HCT116 (cell line): ENCODE data around the gene SKA2. TPM values are rescaled to one million over a fixed set of nuclear protein-coding genes. Genes with fewer than 3 reads are reported as not detected.

Source experiments
- ATAC-seq: fragments of 200-7000 bp; cut with Tn5 transposase; 2 replicates; pipeline ENCODE4 v1.9.1; 2020; ENCODE audit warnings: mild to moderate bottlenecking, moderate library complexity
- BruUV-seq: library from RNA; stranded (reverse); fragments of 400-500 nt; replicated peaks from 2 replicates; lab custom pipeline; 2021; lab: Mats Ljungman, UMichigan
- CTCF ChIA-PET: fragments of 300-600 bp; sonication (Branson Sonifier 250); formaldehyde crosslinking; loops from one replicate; lab custom pipeline; 2021; ENCODE audit warnings: antibody characterized with exemption; lab: Charles Lee
- POLR2A ChIA-PET: fragments of 300-600, 350-600 bp; sonication (Branson Sonifier 250); formaldehyde crosslinking; loops from one replicate; lab custom pipeline; 2021; ENCODE audit warnings: antibody characterized with exemption; lab: Charles Lee
- RAD21 ChIA-PET, 2 experiments: fragments of 300-600 bp; sonication (Branson Sonifier 250); formaldehyde crosslinking; loops; one replicate each; lab custom pipeline; 2023; ENCODE audit warnings: low total read pairs in 2 of 2; ENCODE audit not compliant: uncharacterized antibody in 2 of 2, unreplicated experiment in 2 of 2, low non-redundant PET in 1 of 2; lab: Charles Lee
- DNase-seq: peaks from one replicate; pipeline ENCODE4 v3.0.0-alpha.2; 2010; ENCODE audit warnings: low read depth, low spot score
- H2AFZ ChIP-seq: fragments of 200-600 bp; shearing (Covaris generic), sonication (generic); 2 replicates; pipeline ENCODE4 v1.6.1; 2017; ENCODE audit warnings: low read depth, mixed run types, mixed read lengths, antibody characterized with exemption, low read length; ENCODE audit not compliant: poor library complexity, severe bottlenecking
- H3K27ac ChIP-seq: 2 replicates; pipeline ENCODE4 v1.5.1; 2012; ENCODE audit warnings: low read depth, low read length
- H3K27me3 ChIP-seq: fragments of 200-600 bp; sonication (generic); 2 replicates; pipeline ENCODE4 v1.6.1; 2016; ENCODE audit warnings: mixed run types, low read length, mixed read lengths; ENCODE audit not compliant: insufficient read depth
- H3K36me3 ChIP-seq, 2 experiments: fragments of 200-500 bp in 1 of 2; fragments of 200-600 bp in 1 of 2; sonication (Bioruptor generic) in 1 of 2; sonication (generic) in 1 of 2; 2 replicates each; pipeline versions ENCODE4 v1.5.1 to v1.6.1; 2014 to 2016; ENCODE audit warnings: low read length in 2 of 2, inconsistent platforms in 1 of 2, mixed read lengths in 1 of 2, mixed run types in 1 of 2; ENCODE audit not compliant: insufficient read depth in 2 of 2, control insufficient read depth in 1 of 2
- H3K4me1 ChIP-seq, 2 experiments: fragments of 200-600 bp in 1 of 2; sonication (generic) in 1 of 2; 2 replicates each; pipeline versions ENCODE4 v1.5.1 to v1.6.1; 2012 to 2017; ENCODE audit warnings: low read length in 2 of 2, inconsistent platforms in 1 of 2, mild to moderate bottlenecking in 1 of 2, mixed read lengths in 1 of 2, mixed run types in 1 of 2, moderate library complexity in 1 of 2; ENCODE audit not compliant: insufficient read depth in 2 of 2, control insufficient read depth in 1 of 2
- H3K4me2 ChIP-seq: fragments of 200-600 bp; sonication (generic); 2 replicates; pipeline ENCODE4 v1.6.1; 2017; ENCODE audit warnings: mixed run types, low read length, mixed read lengths
- H3K4me3 ChIP-seq, 2 experiments: fragments of 200-600 bp in 1 of 2; sonication (generic) in 1 of 2; replicated peaks in 1 of 2; 2 replicates each; pipeline ENCODE4 v1.5.1; 2011 to 2016; ENCODE audit warnings: low read length in 2 of 2, control low read depth in 1 of 2, low read depth in 1 of 2, mild to moderate bottlenecking in 1 of 2, mixed read lengths in 1 of 2, mixed run types in 1 of 2
- H3K79me2 ChIP-seq: fragments of 200-600 bp; sonication (generic); 2 replicates; pipeline ENCODE4 v1.6.1; 2017; ENCODE audit warnings: mild to moderate bottlenecking, mixed run types, low read length, moderate library complexity, mixed read lengths; ENCODE audit not compliant: insufficient read depth
- H3K9ac ChIP-seq: fragments of 200-600 bp; sonication (generic); 2 replicates; pipeline ENCODE4 v1.6.1; 2016; ENCODE audit warnings: low read length, mixed read lengths
- H3K9me2 ChIP-seq: fragments of 200-600 bp; sonication (generic), shearing (Covaris generic); 2 replicates; pipeline ENCODE4 v1.6.1; 2017; ENCODE audit warnings: mixed run types, mild to moderate bottlenecking, moderate library complexity; ENCODE audit not compliant: insufficient read depth
- H3K9me3 ChIP-seq, 2 experiments: fragments of 200-500 bp in 1 of 2; fragments of 200-600 bp in 1 of 2; sonication (Bioruptor generic) in 1 of 2; sonication (generic) in 1 of 2; 2 replicates each; pipeline ENCODE4 v1.6.1; 2014 to 2017; ENCODE audit warnings: low read length in 2 of 2, mixed read lengths in 2 of 2, inconsistent platforms in 1 of 2, low read depth in 1 of 2, mild to moderate bottlenecking in 1 of 2, mixed run types in 1 of 2, moderate library complexity in 1 of 2; ENCODE audit not compliant: control insufficient read depth in 1 of 2, insufficient read depth in 1 of 2
- H4K20me1 ChIP-seq: fragments of 200-600 bp; sonication (generic), shearing (Covaris generic); 2 replicates; pipeline ENCODE4 v1.6.1; 2017; ENCODE audit warnings: mixed run types, mild to moderate bottlenecking, moderate library complexity; ENCODE audit not compliant: insufficient read depth
- ATF3 ChIP-seq: IDR thresholded peaks from 2 replicates; pipeline ENCODE4 v1.6.1; 2012
- CBX3 ChIP-seq: IDR thresholded peaks from 2 replicates; pipeline ENCODE4 v1.6.1; 2012; ENCODE audit warnings: low read depth
- EGR1 ChIP-seq: IDR thresholded peaks from 2 replicates; pipeline ENCODE4 v1.6.1; 2012; ENCODE audit warnings: low read depth
- ELF1 ChIP-seq: IDR thresholded peaks from 2 replicates; pipeline ENCODE4 v1.6.1; 2012; ENCODE audit warnings: low read depth, borderline replicate concordance
- EZH2phosphoT487 ChIP-seq: fragments of 200-600 bp; IDR thresholded peaks from 2 replicates; pipeline ENCODE4 v1.6.1; 2018; ENCODE audit warnings: antibody characterized with exemption, borderline replicate concordance
- FOSL1 ChIP-seq: IDR thresholded peaks from 2 replicates; pipeline ENCODE4 v1.6.1; 2012; ENCODE audit warnings: low read depth
- JUND ChIP-seq: IDR thresholded peaks from 2 replicates; pipeline ENCODE4 v1.6.1; 2012
- MAX ChIP-seq: IDR thresholded peaks from 2 replicates; pipeline ENCODE4 v1.6.1; 2012
- POLR2A ChIP-seq: IDR thresholded peaks from 2 replicates; pipeline ENCODE4 v1.7.0; 2011; ENCODE audit warnings: borderline replicate concordance; ENCODE audit not compliant: insufficient read depth, insufficient read length; ENCODE audit errors: extremely low read depth
- SRF ChIP-seq: IDR thresholded peaks from 2 replicates; pipeline ENCODE4 v1.6.1; 2012; ENCODE audit warnings: low read depth
- TCF7L2 ChIP-seq: IDR thresholded peaks from 2 replicates; pipeline ENCODE4 v1.7.0; 2011; ENCODE audit warnings: borderline replicate concordance, inconsistent platforms; ENCODE audit not compliant: insufficient read depth, insufficient read length; ENCODE audit errors: extremely low read depth
- YY1 ChIP-seq: IDR thresholded peaks from 2 replicates; pipeline ENCODE4 v1.6.1; 2011; ENCODE audit warnings: low read length, low read depth, moderate library complexity, mild to moderate bottlenecking; ENCODE audit not compliant: insufficient replicate concordance; ENCODE audit errors: extremely low read depth
- ZBTB33 ChIP-seq: IDR thresholded peaks from 2 replicates; pipeline ENCODE4 v1.6.1; 2011; ENCODE audit warnings: mild to moderate bottlenecking, low read length, moderate library complexity; ENCODE audit not compliant: insufficient replicate concordance; ENCODE audit errors: extremely low read depth
- intact Hi-C: fragments of 100-400 bp; cut with micrococcal nuclease; formaldehyde crosslinking; loops from 2 replicates; pipeline ENCODE4 v1.10.0; 2022
- total RNA-seq: library from RNA; stranded (reverse); gene quantifications from one replicate; pipeline ENCODE4 v1.2.1, GENCODE V29; 2021; ENCODE audit not compliant: unreplicated experiment
- TF ChIP-seq, protein P1 (sequence below): IDR thresholded peaks from 2 replicates; pipeline ENCODE4 v1.6.1; 2012; ENCODE audit warnings: low read depth

SKA2 gene
- total RNA-seq, 1 experiment from 2014 or later: 72.8 TPM

GRCh38 chr17:59067340-59067739, 87.6 kb downstream of the SKA2 start:
- intact Hi-C loops: no loop called here
- H3K9me2 ChIP-seq: no peaks in the 10 kb centered on the region
- H3K36me3 ChIP-seq: peaks cover 20 to 29% of the 10 kb centered on the region in 2 experiments
- H3K9ac ChIP-seq: no peak overlapping the region
- TF ChIP-seq MAX (no peak), ATF3 (no peak), ZBTB33 (no peak), EZH2phosphoT487 (no peak), YY1 (no peak), FOSL1 (no peak), TCF7L2 (no peak), ELF1 (no peak), EGR1 (no peak), CBX3 (no peak), SRF (no peak), POLR2A (no peak), JUND (no peak)
- TF ChIP-seq, protein P1, sequence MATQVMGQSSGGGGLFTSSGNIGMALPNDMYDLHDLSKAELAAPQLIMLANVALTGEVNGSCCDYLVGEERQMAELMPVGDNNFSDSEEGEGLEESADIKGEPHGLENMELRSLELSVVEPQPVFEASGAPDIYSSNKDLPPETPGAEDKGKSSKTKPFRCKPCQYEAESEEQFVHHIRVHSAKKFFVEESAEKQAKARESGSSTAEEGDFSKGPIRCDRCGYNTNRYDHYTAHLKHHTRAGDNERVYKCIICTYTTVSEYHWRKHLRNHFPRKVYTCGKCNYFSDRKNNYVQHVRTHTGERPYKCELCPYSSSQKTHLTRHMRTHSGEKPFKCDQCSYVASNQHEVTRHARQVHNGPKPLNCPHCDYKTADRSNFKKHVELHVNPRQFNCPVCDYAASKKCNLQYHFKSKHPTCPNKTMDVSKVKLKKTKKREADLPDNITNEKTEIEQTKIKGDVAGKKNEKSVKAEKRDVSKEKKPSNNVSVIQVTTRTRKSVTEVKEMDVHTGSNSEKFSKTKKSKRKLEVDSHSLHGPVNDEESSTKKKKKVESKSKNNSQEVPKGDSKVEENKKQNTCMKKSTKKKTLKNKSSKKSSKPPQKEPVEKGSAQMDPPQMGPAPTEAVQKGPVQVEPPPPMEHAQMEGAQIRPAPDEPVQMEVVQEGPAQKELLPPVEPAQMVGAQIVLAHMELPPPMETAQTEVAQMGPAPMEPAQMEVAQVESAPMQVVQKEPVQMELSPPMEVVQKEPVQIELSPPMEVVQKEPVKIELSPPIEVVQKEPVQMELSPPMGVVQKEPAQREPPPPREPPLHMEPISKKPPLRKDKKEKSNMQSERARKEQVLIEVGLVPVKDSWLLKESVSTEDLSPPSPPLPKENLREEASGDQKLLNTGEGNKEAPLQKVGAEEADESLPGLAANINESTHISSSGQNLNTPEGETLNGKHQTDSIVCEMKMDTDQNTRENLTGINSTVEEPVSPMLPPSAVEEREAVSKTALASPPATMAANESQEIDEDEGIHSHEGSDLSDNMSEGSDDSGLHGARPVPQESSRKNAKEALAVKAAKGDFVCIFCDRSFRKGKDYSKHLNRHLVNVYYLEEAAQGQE: no peak
- H2AFZ ChIP-seq: no peak overlapping the region
- H3K4me3 ChIP-seq: no peak overlapping the region
- ATAC-seq (no peak), DNase-seq (no peak)
- H3K9me3 ChIP-seq: no peaks in the 10 kb centered on the region
- H3K79me2 ChIP-seq: no peaks in the 10 kb centered on the region
- H3K4me2 ChIP-seq: no peak overlapping the region
- no TSS peak for BruUV-seq
- no peaks in the 10 kb centered on the region for H3K4me1 ChIP-seq
- H4K20me1 ChIP-seq: no peaks in the 10 kb centered on the region
- POLR2A ChIA-PET: no interaction called here
- CTCF ChIA-PET: no interaction called here
- RAD21 ChIA-PET: no interaction called here
- no peaks in the 10 kb centered on the region for H3K27me3 ChIP-seq
- no peak overlapping the region for H3K27ac ChIP-seq
